H9 (cell line): ENCODE results near the gene KRT15. TPM values are rescaled to one million over a fixed set of nuclear protein-coding genes. Genes with fewer than 3 reads are reported as not detected.

Experiments
- DNase-seq: peaks from one replicate; pipeline ENCODE4 v3.0.0-alpha.2; 2017
- H2AFZ ChIP-seq: one replicate; pipeline ENCODE4 v1.6.1; 2013; ENCODE audit warnings: mild to moderate bottlenecking, low read length, control low read depth, moderate library complexity
- H2AK5ac ChIP-seq: 2 replicates; pipeline ENCODE4 v1.6.1; 2013; ENCODE audit warnings: low read length, control low read depth, mixed read lengths; ENCODE audit not compliant: insufficient read length
- H2BK120ac ChIP-seq: one replicate; pipeline ENCODE4 v1.6.1; 2013; ENCODE audit warnings: low read depth, mild to moderate bottlenecking, low read length, control low read depth, inconsistent platforms; ENCODE audit not compliant: poor library complexity, severe bottlenecking
- H2BK12ac ChIP-seq: 2 replicates; pipeline ENCODE4 v1.6.1; 2013; ENCODE audit warnings: low read length, control low read depth, mixed read lengths, low read depth; ENCODE audit not compliant: insufficient read length
- H2BK15ac ChIP-seq: 2 replicates; pipeline ENCODE4 v1.6.1; 2013; ENCODE audit warnings: low read depth, low read length, control low read depth
- H2BK20ac ChIP-seq: one replicate; pipeline ENCODE4 v1.6.1; 2013; ENCODE audit warnings: low read depth, mild to moderate bottlenecking, low read length, control low read depth, inconsistent platforms; ENCODE audit not compliant: poor library complexity, severe bottlenecking
- H2BK5ac ChIP-seq: 2 replicates; pipeline ENCODE4 v1.6.1; 2013; ENCODE audit warnings: low read length, control low read depth, mixed read lengths; ENCODE audit not compliant: insufficient read length
- H3K14ac ChIP-seq: 2 replicates; pipeline ENCODE4 v1.6.1; 2013; ENCODE audit warnings: low read length, control low read depth; ENCODE audit not compliant: insufficient read depth
- H3K18ac ChIP-seq: 2 replicates; pipeline ENCODE4 v1.6.1; 2013; ENCODE audit warnings: low read depth, mild to moderate bottlenecking, mixed read lengths, low read length, control low read depth; ENCODE audit not compliant: insufficient read length
- H3K23ac ChIP-seq: 2 replicates; pipeline ENCODE4 v1.6.1; 2013; ENCODE audit warnings: low read length, control low read depth, mixed read lengths, low read depth; ENCODE audit not compliant: insufficient read length
- H3K23me2 ChIP-seq: 2 replicates; pipeline ENCODE4 v1.6.1; 2013; ENCODE audit warnings: low read depth, mild to moderate bottlenecking, mixed read lengths, low read length, control low read depth; ENCODE audit not compliant: insufficient read length, poor library complexity, severe bottlenecking
- H3K27ac ChIP-seq: 2 replicates; pipeline ENCODE4 v1.5.1; 2013; ENCODE audit warnings: low read length, control low read depth, mixed read lengths, low read depth; ENCODE audit not compliant: insufficient read length
- H3K27me3 ChIP-seq: 2 replicates; pipeline ENCODE4 v1.6.1; 2013; ENCODE audit warnings: low read length, control low read depth, inconsistent platforms; ENCODE audit not compliant: insufficient read depth
- H3K4ac ChIP-seq: 2 replicates; pipeline ENCODE4 v1.6.1; 2013; ENCODE audit warnings: low read depth, mild to moderate bottlenecking, control low read depth, inconsistent platforms, low read length, moderate library complexity
- H3K4me1 ChIP-seq: 2 replicates; pipeline ENCODE4 v1.6.1; 2013; ENCODE audit warnings: low read length, control low read depth, inconsistent platforms; ENCODE audit not compliant: insufficient read depth
- H3K4me2 ChIP-seq: 2 replicates; pipeline ENCODE4 v1.6.1; 2013; ENCODE audit warnings: low read length, control low read depth, mixed read lengths; ENCODE audit not compliant: insufficient read length, insufficient read depth
- H3K56ac ChIP-seq: 2 replicates; pipeline ENCODE4 v1.6.1; 2013; ENCODE audit warnings: low read depth, mild to moderate bottlenecking, mixed read lengths, low read length, control low read depth; ENCODE audit not compliant: insufficient read length
- H3K79me1 ChIP-seq: 2 replicates; pipeline ENCODE4 v1.6.1; 2013; ENCODE audit warnings: low read depth, mild to moderate bottlenecking, moderate library complexity, low read length, control low read depth, inconsistent platforms; ENCODE audit not compliant: insufficient read depth, poor library complexity, severe bottlenecking
- H3K79me2 ChIP-seq: 2 replicates; pipeline ENCODE4 v1.6.1; 2013; ENCODE audit warnings: low read length, control low read depth, inconsistent platforms; ENCODE audit not compliant: insufficient read depth
- H3K9ac ChIP-seq: 2 replicates; pipeline ENCODE4 v1.6.1; 2013; ENCODE audit warnings: low read length, control low read depth, mixed read lengths; ENCODE audit not compliant: insufficient read length; ENCODE audit errors: extremely low read depth
- H3K9me3 ChIP-seq: one replicate; pipeline ENCODE4 v1.6.1; 2013; ENCODE audit warnings: low read depth, low read length, inconsistent platforms; ENCODE audit not compliant: control insufficient read depth
- H3T11ph ChIP-seq: one replicate; pipeline ENCODE4 v1.6.1; 2013; ENCODE audit warnings: mild to moderate bottlenecking, low read length, control low read depth, inconsistent platforms
- H4K20me1 ChIP-seq: one replicate; pipeline ENCODE4 v1.6.1; 2013; ENCODE audit not compliant: control insufficient read depth, insufficient read length, insufficient read depth
- H4K5ac ChIP-seq: 2 replicates; pipeline ENCODE4 v1.6.1; 2013; ENCODE audit warnings: low read depth, mild to moderate bottlenecking, mixed read lengths, low read length, control low read depth; ENCODE audit not compliant: insufficient read length
- H4K8ac ChIP-seq: replicated peaks from 2 replicates; pipeline ENCODE4 v1.6.1; 2013; ENCODE audit warnings: low read length, control low read depth, mixed read lengths, low read depth; ENCODE audit not compliant: insufficient read length
- H4K91ac ChIP-seq: 2 replicates; pipeline ENCODE4 v1.6.1; 2013; ENCODE audit warnings: low read depth, mild to moderate bottlenecking, moderate library complexity, mixed read lengths, low read length, control low read depth; ENCODE audit not compliant: insufficient read length
- H3K27ac Mint-ChIP-seq, 3 experiments: 2 replicates in 2 of 3; 3 replicates in 1 of 3; pipeline ENCODE4 v1.8.0; 2020 to 2021; ENCODE audit warnings: mixed read lengths in 3 of 3, mild to moderate bottlenecking in 1 of 3, moderate library complexity in 1 of 3
- H3K27me3 Mint-ChIP-seq: 2 replicates; pipeline ENCODE4 v1.8.0; 2021; ENCODE audit warnings: low read depth, mild to moderate bottlenecking, moderate library complexity, mixed read lengths
- H3K36me3 Mint-ChIP-seq, 3 experiments: 2 replicates in 2 of 3; 3 replicates in 1 of 3; pipeline ENCODE4 v1.8.0; 2020 to 2021; ENCODE audit warnings: low read depth in 3 of 3, mixed read lengths in 3 of 3; ENCODE audit not compliant: insufficient read depth in 1 of 3
- H3K4me1 Mint-ChIP-seq, 2 experiments: 2 replicates each; pipeline ENCODE4 v1.8.0; 2020; ENCODE audit warnings: mixed read lengths in 2 of 2
- H3K4me3 Mint-ChIP-seq, 2 experiments: 2 replicates in 1 of 2; 3 replicates in 1 of 2; pipeline ENCODE4 v1.8.0; 2020 to 2021; ENCODE audit warnings: mild to moderate bottlenecking in 2 of 2, mixed read lengths in 2 of 2, moderate library complexity in 1 of 2
- H3K9me3 Mint-ChIP-seq, 2 experiments: 2 replicates in 1 of 2; 3 replicates in 1 of 2; pipeline ENCODE4 v1.8.0; 2020; ENCODE audit warnings: mild to moderate bottlenecking in 2 of 2, mixed read lengths in 2 of 2, moderate library complexity in 1 of 2
- CTCF ChIP-seq: fragments of 200-600 bp; sonication (generic); conservative IDR thresholded peaks from 3 replicates; pipeline ENCODE4 v1.8.0; 2021; ENCODE audit warnings: antibody characterized with exemption, mild to moderate bottlenecking
- WGBS: extraction: QIAGEN DNeasy Blood & Tissue Kit; methylation state at CpG from one replicate; pipeline ENCODE4 v1.1.7; 2013; ENCODE audit warnings: missing lambda C conversion rate, low lambda C conversion rate, mixed read lengths; ENCODE audit not compliant: insufficient read length; ENCODE audit errors: extremely low coverage; 5-methylcytosine and 5-hydroxymethylcytosine counted together
- total RNA-seq: library from RNA; stranded (reverse); gene quantifications from 2 replicates; pipeline ENCODE4 v1.2.1, GENCODE V29; 2021

The KRT15 gene
- total RNA-seq, 1 experiment from 2014 or later: 0.87 TPM

GRCh38 chr17:41537990-41538389, 19.3 kb upstream of the KRT15 start:
- Histone ChIP-seq H2BK20ac (no peak overlapping the region), H3K4me1 (peaks cover 2% of the 10 kb centered on the region; the same call in 1 of the 2 replicates), H3K23me2 (no peaks in the 10 kb centered on the region), H3T11ph (no peak overlapping the region), H3K79me1 (no peaks in the 10 kb centered on the region), H3K23ac (no peak overlapping the region), H4K20me1 (no peaks in the 10 kb centered on the region), H3K18ac (no peak overlapping the region), H3K9me3 (no peaks in the 10 kb centered on the region), H4K8ac (no peak overlapping the region), H3K4me2 (no peak overlapping the region), H2BK15ac (no peak overlapping the region), H4K91ac (no peak overlapping the region), H2BK120ac (no peak overlapping the region), H3K9ac (no peak overlapping the region), H3K27ac (no peak overlapping the region), H4K5ac (no peak overlapping the region), H3K14ac (no peak overlapping the region; the same call in 1 of the 2 replicates), H2AFZ (no peak overlapping the region), H3K79me2 (no peaks in the 10 kb centered on the region), H3K4ac (no peak overlapping the region), H3K56ac (no peak overlapping the region), H2BK12ac (no peak overlapping the region), H2AK5ac (no peak overlapping the region), H2BK5ac (no peak overlapping the region), H3K27me3 (no peaks in the 10 kb centered on the region)
- Mint-ChIP-seq H3K36me3 (no peaks in the 10 kb centered on the region), H3K9me3 (no peaks in the 10 kb centered on the region; a peak in 1 of 5 replicates), H3K27me3 (peaks cover 12% of the 10 kb centered on the region), H3K4me3 (no peak overlapping the region), H3K27ac (peak overlapping the region in 1 of 3 experiments; percentile 55; a peak in 1 of 7 replicates), H3K4me1 (peaks cover 49 to 62% of the 10 kb centered on the region in 2 experiments)
- no peak for TF ChIP-seq CTCF
- DNase-seq: no peak
- WGBS: no CpG with 5 or more reads among the region's 9 CpGs
